ENCODE data around the gene TAPBP. TPM values are rescaled to one million over a fixed set of nuclear protein-coding genes. Genes with fewer than 3 reads are reported as not detected.

Gene TAPBP
- total and polyA plus RNA-seq, 9 of the 15 experiments (the other 6 are each of a cell fraction or from before 2014, with no cell fraction given): 5.6 to 74.0 (median 22.3) TPM

DNA sequence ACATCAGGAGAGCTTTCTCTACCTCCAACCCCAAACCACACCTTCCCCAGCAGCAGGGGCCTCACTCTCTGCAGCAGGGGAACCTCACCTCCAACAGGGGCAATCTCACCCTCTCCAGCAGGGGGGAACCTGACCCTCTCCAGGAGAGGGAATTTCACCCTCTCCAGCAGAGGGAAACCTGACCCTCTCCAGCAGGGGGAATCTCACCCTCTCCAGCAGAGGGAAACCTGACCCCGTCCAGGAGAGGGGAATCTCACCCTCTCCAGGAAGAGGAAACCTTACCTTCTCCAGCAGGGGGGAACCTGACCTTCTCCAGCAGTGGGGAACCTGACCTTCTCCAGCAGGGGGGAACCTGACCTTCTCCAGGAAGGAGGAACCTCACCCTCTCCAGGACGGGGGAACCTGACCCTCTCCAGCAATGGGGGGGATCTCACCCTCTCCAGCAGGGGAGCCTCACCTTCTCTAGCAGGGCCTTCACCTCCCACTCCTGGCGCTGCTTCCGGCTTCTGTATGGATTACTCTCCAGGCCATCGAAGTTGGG is 33.8 kb downstream of the TAPBP start (continued):
- TF ChIP-seq, protein P1, sequence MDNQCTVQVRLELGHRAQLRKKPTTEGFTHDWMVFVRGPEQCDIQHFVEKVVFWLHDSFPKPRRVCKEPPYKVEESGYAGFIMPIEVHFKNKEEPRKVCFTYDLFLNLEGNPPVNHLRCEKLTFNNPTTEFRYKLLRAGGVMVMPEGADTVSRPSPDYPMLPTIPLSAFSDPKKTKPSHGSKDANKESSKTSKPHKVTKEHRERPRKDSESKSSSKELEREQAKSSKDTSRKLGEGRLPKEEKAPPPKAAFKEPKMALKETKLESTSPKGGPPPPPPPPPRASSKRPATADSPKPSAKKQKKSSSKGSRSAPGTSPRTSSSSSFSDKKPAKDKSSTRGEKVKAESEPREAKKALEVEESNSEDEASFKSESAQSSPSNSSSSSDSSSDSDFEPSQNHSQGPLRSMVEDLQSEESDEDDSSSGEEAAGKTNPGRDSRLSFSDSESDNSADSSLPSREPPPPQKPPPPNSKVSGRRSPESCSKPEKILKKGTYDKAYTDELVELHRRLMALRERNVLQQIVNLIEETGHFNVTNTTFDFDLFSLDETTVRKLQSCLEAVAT (IDR thresholded peaks at IDR 0.05): peak in 1 of 2 experiments; percentile 97; a peak in 2 of 4 replicates
- TF ChIP-seq, protein P2, sequence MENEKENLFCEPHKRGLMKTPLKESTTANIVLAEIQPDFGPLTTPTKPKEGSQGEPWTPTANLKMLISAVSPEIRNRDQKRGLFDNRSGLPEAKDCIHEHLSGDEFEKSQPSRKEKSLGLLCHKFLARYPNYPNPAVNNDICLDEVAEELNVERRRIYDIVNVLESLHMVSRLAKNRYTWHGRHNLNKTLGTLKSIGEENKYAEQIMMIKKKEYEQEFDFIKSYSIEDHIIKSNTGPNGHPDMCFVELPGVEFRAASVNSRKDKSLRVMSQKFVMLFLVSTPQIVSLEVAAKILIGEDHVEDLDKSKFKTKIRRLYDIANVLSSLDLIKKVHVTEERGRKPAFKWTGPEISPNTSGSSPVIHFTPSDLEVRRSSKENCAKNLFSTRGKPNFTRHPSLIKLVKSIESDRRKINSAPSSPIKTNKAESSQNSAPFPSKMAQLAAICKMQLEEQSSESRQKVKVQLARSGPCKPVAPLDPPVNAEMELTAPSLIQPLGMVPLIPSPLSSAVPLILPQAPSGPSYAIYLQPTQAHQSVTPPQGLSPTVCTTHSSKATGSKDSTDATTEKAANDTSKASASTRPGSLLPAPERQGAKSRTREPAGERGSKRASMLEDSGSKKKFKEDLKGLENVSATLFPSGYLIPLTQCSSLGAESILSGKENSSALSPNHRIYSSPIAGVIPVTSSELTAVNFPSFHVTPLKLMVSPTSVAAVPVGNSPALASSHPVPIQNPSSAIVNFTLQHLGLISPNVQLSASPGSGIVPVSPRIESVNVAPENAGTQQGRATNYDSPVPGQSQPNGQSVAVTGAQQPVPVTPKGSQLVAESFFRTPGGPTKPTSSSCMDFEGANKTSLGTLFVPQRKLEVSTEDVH (IDR thresholded peaks at IDR 0.05; ENCODE audit: low read depth, partially characterized antibody): peak; percentile 60
- TF ChIP-seq MNT (conservative IDR thresholded peaks at IDR 0.05) (peak in 1 of 2 experiments; percentile 54; a peak in 1 of 4 replicates), ZNF75A (CRISPR knock-in tag; IDR thresholded peaks at IDR 0.05) (no peak), GATAD2B (IDR thresholded peaks at IDR 0.05; ENCODE audit: borderline replicate concordance) (0 out of 2 replicates have a peak, but pooled peaks have one; percentile 31), CBFA2T3 (IDR thresholded peaks at IDR 0.05) (no peak), FOXK1 (CRISPR knock-in tag; IDR thresholded peaks at IDR 0.05; ENCODE audit: borderline replicate concordance) (peak; percentile 71; the same call in 1 of the 2 replicates), E2F6 (IDR thresholded peaks at IDR 0.05; ENCODE audit: borderline replicate concordance in 1 of 2, extremely low read depth in 1 of 2, insufficient read depth in 1 of 2, insufficient read length in 1 of 2, low read depth in 1 of 2, low read length in 1 of 2, poor library complexity in 1 of 2, severe bottlenecking in 1 of 2) (no peak), HMG20B (CRISPR knock-in tag; IDR thresholded peaks at IDR 0.05) (no peak), ATF7 (IDR thresholded peaks at IDR 0.05) (peak; percentile 72), PHF20 (IDR thresholded peaks at IDR 0.05; ENCODE audit: partially characterized antibody) (peak; percentile 25)
- TF ChIP-seq, protein P3, sequence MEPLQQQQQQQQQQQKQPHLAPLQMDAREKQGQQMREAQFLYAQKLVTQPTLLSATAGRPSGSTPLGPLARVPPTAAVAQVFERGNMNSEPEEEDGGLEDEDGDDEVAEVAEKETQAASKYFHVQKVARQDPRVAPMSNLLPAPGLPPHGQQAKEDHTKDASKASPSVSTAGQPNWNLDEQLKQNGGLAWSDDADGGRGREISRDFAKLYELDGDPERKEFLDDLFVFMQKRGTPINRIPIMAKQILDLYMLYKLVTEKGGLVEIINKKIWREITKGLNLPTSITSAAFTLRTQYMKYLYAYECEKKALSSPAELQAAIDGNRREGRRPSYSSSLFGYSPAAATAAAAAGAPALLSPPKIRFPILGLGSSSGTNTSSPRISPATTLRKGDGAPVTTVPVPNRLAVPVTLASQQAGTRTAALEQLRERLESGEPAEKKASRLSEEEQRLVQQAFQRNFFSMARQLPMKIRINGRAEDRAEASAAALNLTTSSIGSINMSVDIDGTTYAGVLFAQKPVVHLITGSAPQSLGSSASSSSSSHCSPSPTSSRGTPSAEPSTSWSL (CRISPR knock-in tag; IDR thresholded peaks at IDR 0.05; ENCODE audit: borderline replicate concordance): no peak
- TF ChIP-seq, protein P4, sequence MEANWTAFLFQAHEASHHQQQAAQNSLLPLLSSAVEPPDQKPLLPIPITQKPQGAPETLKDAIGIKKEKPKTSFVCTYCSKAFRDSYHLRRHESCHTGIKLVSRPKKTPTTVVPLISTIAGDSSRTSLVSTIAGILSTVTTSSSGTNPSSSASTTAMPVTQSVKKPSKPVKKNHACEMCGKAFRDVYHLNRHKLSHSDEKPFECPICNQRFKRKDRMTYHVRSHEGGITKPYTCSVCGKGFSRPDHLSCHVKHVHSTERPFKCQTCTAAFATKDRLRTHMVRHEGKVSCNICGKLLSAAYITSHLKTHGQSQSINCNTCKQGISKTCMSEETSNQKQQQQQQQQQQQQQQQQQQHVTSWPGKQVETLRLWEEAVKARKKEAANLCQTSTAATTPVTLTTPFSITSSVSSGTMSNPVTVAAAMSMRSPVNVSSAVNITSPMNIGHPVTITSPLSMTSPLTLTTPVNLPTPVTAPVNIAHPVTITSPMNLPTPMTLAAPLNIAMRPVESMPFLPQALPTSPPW (CRISPR knock-in tag; IDR thresholded peaks at IDR 0.05): peak; percentile 83
- TF ChIP-seq, protein P5, sequence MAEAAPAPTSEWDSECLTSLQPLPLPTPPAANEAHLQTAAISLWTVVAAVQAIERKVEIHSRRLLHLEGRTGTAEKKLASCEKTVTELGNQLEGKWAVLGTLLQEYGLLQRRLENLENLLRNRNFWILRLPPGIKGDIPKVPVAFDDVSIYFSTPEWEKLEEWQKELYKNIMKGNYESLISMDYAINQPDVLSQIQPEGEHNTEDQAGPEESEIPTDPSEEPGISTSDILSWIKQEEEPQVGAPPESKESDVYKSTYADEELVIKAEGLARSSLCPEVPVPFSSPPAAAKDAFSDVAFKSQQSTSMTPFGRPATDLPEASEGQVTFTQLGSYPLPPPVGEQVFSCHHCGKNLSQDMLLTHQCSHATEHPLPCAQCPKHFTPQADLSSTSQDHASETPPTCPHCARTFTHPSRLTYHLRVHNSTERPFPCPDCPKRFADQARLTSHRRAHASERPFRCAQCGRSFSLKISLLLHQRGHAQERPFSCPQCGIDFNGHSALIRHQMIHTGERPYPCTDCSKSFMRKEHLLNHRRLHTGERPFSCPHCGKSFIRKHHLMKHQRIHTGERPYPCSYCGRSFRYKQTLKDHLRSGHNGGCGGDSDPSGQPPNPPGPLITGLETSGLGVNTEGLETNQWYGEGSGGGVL (CRISPR knock-in tag; IDR thresholded peaks at IDR 0.05): no peak

Measured in K562 (cell line).